HT1080 (cell line): ENCODE data around the gene THUMPD1. TPM values are rescaled to one million over a fixed set of nuclear protein-coding genes. Genes with fewer than 3 reads are reported as not detected.
"Not testable (repeated sequence)": the region's sequence is repeated elsewhere in the genome, so short reads cannot be mapped to it uniquely, and the experiment has no call there.

Experiments
- DNase-seq: peaks from one replicate; pipeline ENCODE4 v3.0.0-alpha.2; 2015; ENCODE audit warnings: low read depth
- small RNA-seq: library from RNA; depleted of rRNA; stranded (forward); fragments of <200 nt; gene quantifications from one replicate; pipeline ENCODE3, GENCODE V24; 2014
- total RNA-seq: library from RNA; depleted of rRNA; stranded (reverse); fragments of >200 nt; shearing (Covaris generic); gene quantifications from 2 replicates; pipeline ENCODE4 v1.2.3, GENCODE V29; 2014; rRNA removed

THUMPD1 gene
- total RNA-seq, 1 experiment from 2014 or later, result 49.1 TPM

DNA sequence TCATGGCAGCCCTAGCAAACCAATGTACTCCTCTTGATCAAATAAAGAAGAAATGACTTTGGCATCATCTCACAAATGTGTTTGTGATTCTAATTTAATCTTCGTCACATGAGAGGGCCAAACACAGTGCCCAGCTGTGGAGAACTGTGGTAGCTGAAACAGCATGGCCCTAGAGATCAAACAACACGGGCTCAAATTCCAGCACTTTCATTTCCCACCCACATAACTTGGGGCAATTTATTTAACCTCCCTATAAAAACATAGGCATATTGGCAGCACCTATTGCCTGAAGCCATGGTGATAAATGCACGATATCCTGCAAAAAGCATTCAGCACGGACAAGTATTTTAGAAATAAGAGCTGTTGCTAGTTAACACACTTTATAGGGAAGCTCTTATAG lies 46.6 kb downstream of the THUMPD1 start:
- DNase-seq, result no peak

GRCh38 chr16:20694096-20694495 lies 47.5 kb downstream of the THUMPD1 start:
- DNase-seq, result not testable (repeated sequence)

GRCh38 chr16:20689668-20690067 lies 52.0 kb downstream of the THUMPD1 start:
- DNase-seq, result no peak

- DNase-seq, result no peak
Measured at GRCh38 chr16:20683812-20684211, 57.8 kb downstream of the THUMPD1 start.

Small RNA genes within 50 kb of the gene (small RNA-seq; reads per million reads assigned to genes)
- gene RNU6-944P, result not detected

Other genes starting within 250 kb of the THUMPD1 start
- gene ACSM2B, start 165.5 kb downstream of the THUMPD1 start, total RNA-seq, result not detected in 2 replicates
- not detected in 2 replicates for gene ACSM1, start 44.1 kb downstream of the THUMPD1 start, total RNA-seq
- gene ACSM3, start 22.2 kb upstream of the THUMPD1 start, total RNA-seq, result 0.45 and 0.70 TPM in 2 replicates
- gene ERI2, start 64.7 kb upstream of the THUMPD1 start, total RNA-seq, result 23.8 and 26.0 TPM in 2 replicates
- gene REXO5, start 64.7 kb upstream of the THUMPD1 start, total RNA-seq, result 11.4 and 13.9 TPM in 2 replicates
- gene DCUN1D3, start 158.5 kb upstream of the THUMPD1 start, total RNA-seq, result 7.5 and 10.6 TPM in 2 replicates
- 28.9 and 52.8 TPM in 2 replicates for gene LYRM1, start 159.0 kb upstream of the THUMPD1 start, total RNA-seq